NCI-H146 treated with DMSO at 0.1 percent for 48 hours (cell line): ENCODE results near the gene ELOVL3.
A peak's percentile ranks its signal among the peaks of the same experiment; 100 is the strongest.
"Not testable (repeated sequence)": the region's sequence is repeated elsewhere in the genome, so short reads cannot be mapped to it uniquely, and the experiment has no call there.

Experiments used
- DNase-seq: peaks from one replicate; lab custom pipeline; 2025; ENCODE audit not compliant: unreplicated experiment; lab: John Stamatoyannopoulos, UW

ELOVL3 gene

GRCh38 chr10:102225646-102226541 is at the start of gene ELOVL3:
TSS of gene ELOVL3 (plus strand) at chr10:102226299. CDS start at chr10:102226549, 250 bp downstream.
- DNase-seq = peak; percentile 83

- DNase-seq = no peak
Measured at GRCh38 chr10:102184606-102185005, 41.5 kb upstream of the ELOVL3 start.

- no peak for DNase-seq
Measured at GRCh38 chr10:102185272-102185671, 40.8 kb upstream of the ELOVL3 start.

GRCh38 chr10:102185811-102186527 is 40.1 kb upstream of the ELOVL3 start:
- no peak for DNase-seq

GRCh38 chr10:102188298-102188940 is 37.7 kb upstream of the ELOVL3 start:
- no peak for DNase-seq

GRCh38 chr10:102188941-102189898 is 36.9 kb upstream of the ELOVL3 start:
- not testable (repeated sequence) for DNase-seq

GRCh38 chr10:102191956-102192355 is 34.1 kb upstream of the ELOVL3 start:
- DNase-seq = no peak

- no peak for DNase-seq
Measured at GRCh38 chr10:102195296-102195870, 30.7 kb upstream of the ELOVL3 start.

- no peak for DNase-seq
Measured at GRCh38 chr10:102196893-102197292, 29.2 kb upstream of the ELOVL3 start.

- no peak for DNase-seq
Measured at GRCh38 chr10:102198027-102198426, 28.1 kb upstream of the ELOVL3 start.

GRCh38 chr10:102200751-102201640 is 25.1 kb upstream of the ELOVL3 start:
- DNase-seq = no peak

GRCh38 chr10:102202386-102202785 is 23.7 kb upstream of the ELOVL3 start:
- DNase-seq = no peak

GRCh38 chr10:102208311-102209035 is 17.6 kb upstream of the ELOVL3 start:
- DNase-seq = no peak

GRCh38 chr10:102211615-102212299 is 14.3 kb upstream of the ELOVL3 start:
- no peak for DNase-seq

- DNase-seq = not testable (repeated sequence)
Measured at GRCh38 chr10:102213599-102213998, 12.5 kb upstream of the ELOVL3 start.

GRCh38 chr10:102219370-102219769 is 6.7 kb upstream of the ELOVL3 start:
- DNase-seq = no peak

- DNase-seq = no peak
Measured at GRCh38 chr10:102220612-102221011, 5.5 kb upstream of the ELOVL3 start.

GRCh38 chr10:102222797-102223196 is 3.3 kb upstream of the ELOVL3 start:
- no peak for DNase-seq
